Breast epithelium (tissue), 4 donors: ENCODE data around the gene CD8B. TPM values are rescaled to one million over a fixed set of nuclear protein-coding genes. Genes with fewer than 3 reads are reported as not detected.
"Not testable (repeated sequence)": the region's sequence is repeated elsewhere in the genome, so short reads cannot be mapped to it uniquely, and the experiment has no call there.

Experiments
- DNase-seq, 2 donors: peaks; one replicate each; pipeline ENCODE4 v3.0.0-alpha.2; 2019; ENCODE audit warnings: low spot score in 2 of 2
- H3K27ac ChIP-seq, 2 donors: fragments of 200-600 bp; sonication (generic) in 1 of 2; one replicate each; pipeline ENCODE4 v1.5.1; 2016 to 2019; ENCODE audit warnings: mild to moderate bottlenecking in 1 of 2
- H3K27me3 ChIP-seq, 2 donors: fragments of 200-600 bp; sonication (generic) in 1 of 2; one replicate each; pipeline versions ENCODE4 v1.5.1 to v1.6.0; 2017 to 2019; ENCODE audit warnings: control low read depth in 1 of 2, mild to moderate bottlenecking in 1 of 2
- H3K36me3 ChIP-seq: fragments of 200-600 bp; one replicate; pipeline ENCODE4 v1.5.1; 2019
- H3K4me1 ChIP-seq, 2 donors: fragments of 200-600 bp; sonication (generic); one replicate each; pipeline ENCODE4 v1.5.1; 2016 to 2019; ENCODE audit warnings: control low read depth in 1 of 2
- H3K4me3 ChIP-seq, 3 donors: fragments of 200-600 bp; sonication (generic); 1 replicate in 2 of 3; 2 replicates in 1 of 3; pipeline ENCODE4 v1.5.1; 2016 to 2019; ENCODE audit warnings: mild to moderate bottlenecking in 3 of 3, moderate library complexity in 2 of 3
- H3K9me3 ChIP-seq, 2 donors: fragments of 200-600 bp; sonication (generic) in 1 of 2; one replicate each; pipeline ENCODE4 v1.5.1; 2016 to 2019; ENCODE audit warnings: control low read depth in 1 of 2
- intact Hi-C: fragments of 100-400 bp; cut with DNase I; formaldehyde crosslinking; loops from one replicate; pipeline ENCODE4 v1.15.1; 2023; ENCODE audit warnings: low total_unique reads
- total RNA-seq, 3 donors: library from RNA; depleted of rRNA; stranded (reverse); fragments of >200 nt; gene quantifications; one replicate each; pipeline ENCODE4 v1.1.0, GENCODE V29; 2016

The CD8B gene
- 1 to 10 TPM in 2 of 3 donors, under 1 TPM in 1; 0.64 to 3.6 (median 3.5) TPM for total RNA-seq

GRCh38 chr2:86861628-86862379 is at the start of gene CD8B:
Gene CD8B (minus strand): TSS chr2:86861886. CDS start chr2:86861865, 21 bp downstream.
- DNase-seq, H3K27ac ChIP-seq: not testable (repeated sequence)

DNA sequence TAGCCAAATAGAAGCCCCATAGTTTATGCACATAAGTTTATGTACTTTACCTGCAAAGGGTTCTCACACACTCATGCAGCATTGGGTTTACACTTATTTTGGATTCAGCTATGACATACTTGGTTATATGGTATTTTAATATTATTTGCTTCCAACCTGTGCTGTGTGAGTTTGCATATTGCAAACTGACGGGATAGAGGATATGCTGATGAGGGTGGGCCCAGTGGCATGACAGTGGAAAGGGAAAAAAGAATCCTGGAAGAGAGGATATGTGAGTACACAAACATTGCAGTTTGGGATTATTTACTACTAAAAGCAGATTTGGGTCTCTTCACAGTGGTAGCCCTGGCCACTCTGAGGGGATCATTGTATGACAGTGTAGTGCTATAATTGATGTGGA is 44.2 kb upstream of the CD8B start:
- H3K27me3 ChIP-seq, intact Hi-C loops: not testable (repeated sequence)

More at GRCh38 chr2:86861628-86862379, at the start of gene CD8B:
- H3K9me3 ChIP-seq, H3K4me1 ChIP-seq, H3K27me3 ChIP-seq, intact Hi-C loops, H3K36me3 ChIP-seq: not testable (repeated sequence)
- H3K4me3 ChIP-seq = peak within 1 kb of the TSS in 2 of 3 donors; percentile 9 to 46

DNA sequence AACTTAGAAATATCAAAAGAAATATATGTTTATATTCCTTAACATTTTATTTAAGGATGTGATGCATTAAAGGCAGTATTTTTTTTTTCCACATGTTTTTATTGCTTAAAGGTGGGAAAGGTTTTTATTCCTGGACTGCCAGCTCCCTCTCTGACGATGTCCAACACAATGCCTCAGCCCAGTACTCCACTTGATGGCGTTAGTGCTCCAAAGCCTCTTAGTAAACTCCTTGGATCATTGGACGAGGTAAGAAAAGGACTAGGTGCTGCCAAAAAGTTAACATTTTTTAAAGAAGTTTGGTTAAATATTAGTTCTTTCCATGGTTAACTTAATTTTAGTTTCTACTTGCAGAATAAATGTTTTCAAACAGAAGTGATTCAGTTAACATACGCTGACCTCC is 39.0 kb upstream of the CD8B start:
- H3K27ac ChIP-seq, H3K4me3 ChIP-seq, H3K9me3 ChIP-seq, H3K4me1 ChIP-seq, intact Hi-C loops, H3K27me3 ChIP-seq, H3K36me3 ChIP-seq, DNase-seq: not testable (repeated sequence)

More for the DNA sequence above, 44.2 kb upstream of the CD8B start:
- not testable (repeated sequence) for H3K4me3 ChIP-seq, H3K27ac ChIP-seq, H3K9me3 ChIP-seq, H3K4me1 ChIP-seq, DNase-seq, H3K36me3 ChIP-seq

GRCh38 chr2:86886026-86886425 is 24.3 kb upstream of the CD8B start:
- H3K4me3 ChIP-seq, H3K9me3 ChIP-seq, DNase-seq, H3K27ac ChIP-seq, H3K36me3 ChIP-seq, H3K4me1 ChIP-seq, H3K27me3 ChIP-seq, intact Hi-C loops: not testable (repeated sequence)

DNA sequence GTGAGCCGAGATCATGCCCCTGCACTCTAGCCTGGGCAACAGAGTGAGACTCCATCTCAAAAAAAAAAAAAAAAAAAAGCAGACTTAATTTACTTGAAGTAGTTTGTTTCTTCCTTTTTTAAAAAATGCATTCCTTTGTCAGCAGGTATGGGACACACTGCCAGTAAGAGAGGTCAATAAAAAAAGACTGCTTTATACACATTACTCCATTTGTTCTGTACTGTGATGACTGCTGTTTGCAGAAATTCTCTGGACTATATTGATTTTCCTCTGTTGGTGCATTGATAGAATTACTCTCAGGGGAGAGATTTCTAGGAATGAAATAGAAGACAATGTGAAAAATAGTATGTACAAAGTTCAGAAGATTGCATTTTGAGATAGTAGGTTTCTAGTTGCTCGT is 21.2 kb upstream of the CD8B start:
- DNase-seq, H3K36me3 ChIP-seq, H3K27ac ChIP-seq, H3K9me3 ChIP-seq, H3K4me1 ChIP-seq, H3K4me3 ChIP-seq, H3K27me3 ChIP-seq, intact Hi-C loops: not testable (repeated sequence)

DNA sequence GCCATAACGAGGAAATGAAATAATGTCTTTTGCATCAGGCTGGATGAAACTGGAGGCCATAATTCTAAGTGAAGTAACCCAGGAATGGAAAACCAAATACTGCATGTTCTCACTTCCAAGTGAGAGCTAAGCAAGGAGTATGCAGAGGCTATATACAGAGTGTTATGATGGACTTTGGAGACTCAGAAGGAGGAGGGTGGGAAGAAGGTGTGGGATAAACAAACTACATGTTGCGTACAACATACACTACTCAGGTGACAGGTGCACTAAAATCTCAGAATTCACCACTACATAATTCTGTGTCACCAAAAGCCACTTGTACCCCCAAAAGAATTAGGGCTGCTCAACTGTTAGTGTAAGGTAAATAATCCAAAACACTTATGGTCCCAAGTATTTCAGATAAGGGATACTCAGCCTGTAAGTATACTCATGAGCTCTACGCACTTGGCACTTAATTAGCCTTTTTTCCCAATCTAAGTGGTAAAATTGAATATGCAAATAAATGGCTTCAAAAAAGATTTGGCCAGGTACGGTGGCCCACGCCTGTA is 20.5 kb upstream of the CD8B start:
- H3K4me1 ChIP-seq, intact Hi-C loops, H3K27me3 ChIP-seq, H3K36me3 ChIP-seq, H3K4me3 ChIP-seq, H3K27ac ChIP-seq, H3K9me3 ChIP-seq, DNase-seq: not testable (repeated sequence)

GRCh38 chr2:86878986-86879385 is 17.3 kb upstream of the CD8B start:
- intact Hi-C loops, DNase-seq, H3K27me3 ChIP-seq, H3K27ac ChIP-seq, H3K36me3 ChIP-seq, H3K9me3 ChIP-seq, H3K4me3 ChIP-seq, H3K4me1 ChIP-seq: not testable (repeated sequence)

DNA sequence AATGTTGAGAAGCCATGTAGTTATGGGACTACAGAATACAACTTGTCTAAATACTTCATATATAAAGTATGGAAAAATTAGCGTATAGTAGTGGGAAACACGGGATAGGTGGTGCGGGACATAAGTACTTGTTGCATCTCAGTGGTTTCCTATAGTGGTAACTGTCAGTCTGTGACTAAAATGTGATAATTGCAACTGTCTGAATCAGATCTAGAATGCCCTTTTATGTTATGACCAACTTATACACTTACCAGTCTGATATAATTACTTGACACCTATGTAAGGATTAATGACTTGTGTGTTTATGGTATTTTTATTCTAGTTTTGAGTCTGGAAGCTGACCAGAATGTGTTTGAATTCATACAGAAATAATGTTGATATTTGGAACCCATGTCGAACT is 9.3 kb upstream of the CD8B start:
- intact Hi-C loops, H3K36me3 ChIP-seq, H3K4me3 ChIP-seq, H3K9me3 ChIP-seq, H3K27me3 ChIP-seq, DNase-seq, H3K27ac ChIP-seq, H3K4me1 ChIP-seq: not testable (repeated sequence)

- H3K36me3 ChIP-seq, H3K27ac ChIP-seq, H3K4me1 ChIP-seq, intact Hi-C loops, H3K9me3 ChIP-seq, DNase-seq, H3K4me3 ChIP-seq, H3K27me3 ChIP-seq: not testable (repeated sequence)
Observed at GRCh38 chr2:86868895-86869468, 7.3 kb upstream of the CD8B start.

GRCh38 chr2:86862380-86862703 is 656 bp upstream of the CD8B start:
- H3K9me3 ChIP-seq, H3K27me3 ChIP-seq, H3K4me1 ChIP-seq, H3K27ac ChIP-seq, intact Hi-C loops, H3K36me3 ChIP-seq, DNase-seq, H3K4me3 ChIP-seq: not testable (repeated sequence)

DNA sequence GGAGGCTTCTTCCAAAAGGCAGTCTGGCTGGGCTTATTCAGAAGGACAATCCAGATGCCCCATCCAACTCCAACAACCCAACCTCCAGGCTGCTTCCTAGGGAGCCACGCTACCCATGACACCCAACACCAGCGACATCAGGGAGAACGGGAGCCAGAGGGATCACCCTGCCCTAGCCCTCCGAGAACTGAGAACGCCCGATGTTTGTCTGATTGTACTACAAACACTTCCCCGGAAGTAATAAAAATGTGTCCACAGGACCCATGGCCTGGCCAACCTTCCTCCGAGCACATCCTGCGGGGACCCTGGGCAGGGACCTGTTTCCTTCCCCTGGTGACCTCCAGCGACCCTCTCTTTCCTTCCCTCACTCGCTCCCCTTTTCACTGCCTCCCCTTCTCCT is 511 bp downstream of the CD8B start:
- H3K9me3 ChIP-seq, H3K36me3 ChIP-seq, intact Hi-C loops, DNase-seq, H3K27me3 ChIP-seq, H3K4me1 ChIP-seq, H3K27ac ChIP-seq: not testable (repeated sequence)
- peak overlapping the region in 2 of 3 donors; percentile 9 to 46 for H3K4me3 ChIP-seq

- H3K27me3 ChIP-seq, H3K4me3 ChIP-seq, H3K9me3 ChIP-seq, intact Hi-C loops, H3K4me1 ChIP-seq, H3K27ac ChIP-seq, DNase-seq, H3K36me3 ChIP-seq: not testable (repeated sequence)
Observed at GRCh38 chr2:86860573-86860972, 1.1 kb downstream of the CD8B start.

DNA sequence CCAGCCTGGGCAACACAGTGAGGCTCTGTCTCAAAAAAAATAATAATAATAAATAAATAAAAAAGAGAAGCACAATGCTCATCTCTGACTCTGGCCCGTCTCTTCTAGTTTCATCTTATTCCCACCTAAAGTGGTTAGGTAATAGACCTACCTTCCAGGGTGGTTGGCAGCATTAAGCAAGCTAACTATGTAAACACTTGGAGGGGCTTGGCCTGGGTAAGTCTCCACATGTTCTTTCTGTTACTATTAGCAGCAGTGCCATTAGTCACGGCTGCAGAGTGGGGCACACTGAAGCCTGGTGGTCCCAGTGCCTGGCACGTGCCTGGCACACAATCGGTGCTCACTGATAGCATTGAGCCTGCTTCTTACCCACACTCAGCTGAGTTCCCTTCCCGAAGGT is 4.0 kb downstream of the CD8B start:
- H3K27me3 ChIP-seq, intact Hi-C loops, H3K4me3 ChIP-seq, H3K4me1 ChIP-seq, H3K27ac ChIP-seq, H3K36me3 ChIP-seq, H3K9me3 ChIP-seq, DNase-seq: not testable (repeated sequence)

DNA sequence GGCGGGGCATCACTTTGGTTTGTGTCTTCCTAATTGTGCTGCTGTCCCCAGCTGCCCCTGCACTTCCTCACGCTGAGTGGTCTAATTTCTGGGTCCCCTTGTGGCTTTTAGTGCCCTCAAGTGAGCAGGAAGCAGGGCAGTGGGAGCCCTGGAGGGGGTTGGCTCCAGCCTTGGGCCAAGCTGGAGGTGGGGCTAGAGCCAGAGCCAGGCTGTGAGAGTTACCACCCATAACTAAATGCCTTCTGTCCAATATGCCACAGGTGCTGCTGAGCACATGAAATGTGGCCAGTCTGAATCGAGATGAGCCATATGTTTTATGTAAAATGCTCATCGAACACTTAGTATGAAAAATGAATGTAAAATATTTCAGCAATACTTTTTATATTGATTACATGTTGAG is 5.2 kb downstream of the CD8B start:
- intact Hi-C loops, DNase-seq, H3K9me3 ChIP-seq: not testable (repeated sequence)

More for the DNA sequence above, 5.2 kb downstream of the CD8B start:
- not testable (repeated sequence) for H3K4me1 ChIP-seq, H3K4me3 ChIP-seq, H3K36me3 ChIP-seq, H3K27ac ChIP-seq, H3K27me3 ChIP-seq
